GM18520 (cell line): ENCODE measurements around the gene TMEM219.

Source experiments
- ATAC-seq: cut with Tn5 transposase; IDR thresholded peaks from one replicate; pipeline ENCODE4 v1.9.1; 2021; ENCODE audit not compliant: unreplicated experiment

Gene TMEM219

DNA sequence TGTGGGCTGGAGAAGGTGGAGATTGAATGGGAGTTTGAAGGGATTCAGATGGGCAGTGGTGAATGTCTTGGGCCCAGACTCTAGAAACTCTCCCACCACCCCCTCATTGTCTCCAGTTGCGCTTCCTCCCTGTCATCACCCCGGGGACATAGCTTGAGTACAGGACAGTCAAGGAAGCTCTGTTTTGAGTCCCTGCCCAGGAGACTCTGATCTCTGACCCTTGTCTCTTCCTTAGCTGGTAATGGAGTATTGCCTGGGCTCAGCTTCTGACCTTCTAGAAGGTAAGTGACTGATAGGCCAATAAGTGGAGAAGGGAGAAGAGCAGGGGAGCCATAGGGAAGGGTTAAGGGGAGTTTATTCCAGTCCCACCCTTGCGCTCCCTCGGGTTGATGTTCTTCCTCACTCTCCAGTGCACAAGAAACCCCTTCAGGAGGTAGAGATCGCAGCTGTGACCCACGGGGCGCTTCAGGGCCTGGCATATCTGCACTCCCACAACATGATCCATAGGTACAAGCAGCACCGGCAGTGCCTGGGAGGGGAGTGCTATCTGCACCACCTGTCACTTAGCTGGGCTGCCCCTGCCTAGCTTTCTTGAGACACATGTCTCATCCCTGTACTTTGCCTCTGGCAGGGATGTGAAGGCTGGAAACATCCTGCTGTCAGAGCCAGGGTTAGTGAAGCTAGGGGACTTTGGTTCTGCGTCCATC is 16.8 kb downstream of the TMEM219 start:
- ATAC-seq, result no peak

DNA sequence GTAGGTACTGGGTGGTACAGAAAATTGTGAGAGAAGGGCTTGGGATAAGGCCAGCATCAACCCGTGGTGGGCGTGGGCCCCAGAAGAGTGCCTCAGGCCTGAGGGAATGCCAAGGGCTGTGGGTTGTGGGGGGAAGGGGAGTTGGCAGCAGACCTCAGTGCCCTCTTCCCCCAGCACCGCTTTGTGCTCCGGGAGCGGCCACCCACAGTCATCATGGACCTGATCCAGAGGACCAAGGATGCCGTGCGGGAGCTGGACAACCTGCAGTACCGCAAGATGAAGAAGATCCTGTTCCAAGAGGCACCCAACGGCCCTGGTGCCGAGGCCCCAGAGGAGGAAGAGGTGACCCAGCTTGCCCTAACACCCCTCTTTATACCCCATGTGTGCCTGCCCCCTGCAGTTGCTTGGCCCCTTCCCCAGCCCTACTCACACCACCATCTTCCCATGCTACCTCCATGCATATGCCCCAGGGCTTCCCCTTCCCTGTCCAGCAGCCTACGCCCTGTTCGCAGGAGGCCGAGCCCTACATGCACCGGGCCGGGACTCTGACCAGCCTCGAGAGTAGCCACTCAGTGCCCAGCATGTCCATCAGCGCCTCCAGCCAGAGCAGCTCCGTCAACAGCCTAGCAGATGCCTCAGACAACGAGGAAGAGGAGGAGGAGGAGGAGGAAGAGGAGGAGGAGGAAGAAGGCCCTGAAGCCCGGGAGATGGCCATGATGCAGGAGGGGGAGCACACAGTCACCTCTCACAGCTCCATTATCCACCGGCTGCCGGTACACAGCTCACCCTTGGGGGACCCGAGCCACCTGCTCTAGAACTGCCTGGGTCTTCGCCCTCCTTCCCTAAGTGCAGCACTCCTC is 20.9 kb downstream of the TMEM219 start:
- no peak for ATAC-seq

DNA sequence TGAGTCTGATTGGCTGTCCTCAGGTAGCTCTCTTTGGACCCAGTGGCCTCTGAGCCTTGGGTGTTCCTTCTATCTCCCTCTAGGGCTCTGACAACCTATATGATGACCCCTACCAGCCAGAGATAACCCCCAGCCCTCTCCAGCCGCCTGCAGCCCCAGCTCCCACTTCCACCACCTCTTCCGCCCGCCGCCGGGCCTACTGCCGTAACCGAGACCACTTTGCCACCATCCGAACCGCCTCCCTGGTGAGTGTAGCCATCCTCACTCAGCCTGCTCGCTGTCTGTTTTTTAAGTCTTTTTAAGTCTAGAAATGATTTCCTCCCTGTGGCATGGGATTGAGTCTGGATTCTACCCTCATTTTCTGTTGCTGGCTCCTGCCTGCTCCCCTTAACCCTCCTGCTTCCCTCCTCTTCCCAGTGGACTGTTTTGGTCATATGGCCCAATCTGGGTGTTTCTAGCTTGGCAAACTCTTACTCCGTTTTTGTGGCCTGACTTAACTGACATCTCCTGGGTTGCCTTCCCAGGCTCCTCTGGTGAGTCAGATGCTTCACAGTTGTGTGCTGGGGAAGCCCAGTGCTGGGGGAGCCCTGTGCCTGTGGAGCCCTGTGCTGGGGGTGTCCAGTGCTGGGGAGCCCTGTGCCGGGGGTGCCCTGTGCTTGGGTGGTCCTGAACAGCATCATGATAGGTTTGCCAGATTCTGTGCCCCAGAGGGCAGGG is 21.7 kb downstream of the TMEM219 start:
- no peak for ATAC-seq

DNA sequence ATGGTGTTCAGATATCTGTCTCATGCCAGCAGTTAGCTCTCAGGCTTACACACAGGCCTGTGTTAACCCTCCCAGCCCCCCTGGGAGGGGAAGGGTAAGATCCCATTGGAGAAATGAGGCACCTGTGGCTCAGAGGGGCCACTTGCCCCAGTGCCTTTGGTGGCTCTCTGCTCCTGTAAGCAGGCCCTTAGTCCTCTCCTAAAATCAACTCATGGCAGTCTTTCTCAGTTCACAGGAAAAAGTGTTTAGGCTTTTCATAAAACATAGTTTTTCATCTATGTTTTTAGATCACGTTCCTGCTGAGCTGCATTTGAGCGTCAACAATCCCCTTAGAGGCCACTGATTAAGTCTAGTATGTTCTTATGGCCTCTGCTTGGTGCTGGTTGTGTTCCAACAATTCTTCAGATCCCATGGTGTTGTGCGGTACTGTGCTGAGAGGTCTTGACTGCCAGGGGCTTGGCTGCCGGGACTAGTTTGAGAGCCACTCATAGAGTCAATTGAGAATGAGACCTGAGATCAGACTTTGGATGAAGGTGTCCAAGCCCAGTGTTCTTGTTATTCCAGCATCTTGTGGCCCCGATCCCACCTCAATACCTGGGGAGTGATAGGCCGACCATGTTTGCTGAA is 22.4 kb downstream of the TMEM219 start:
- ATAC-seq, result no peak

DNA sequence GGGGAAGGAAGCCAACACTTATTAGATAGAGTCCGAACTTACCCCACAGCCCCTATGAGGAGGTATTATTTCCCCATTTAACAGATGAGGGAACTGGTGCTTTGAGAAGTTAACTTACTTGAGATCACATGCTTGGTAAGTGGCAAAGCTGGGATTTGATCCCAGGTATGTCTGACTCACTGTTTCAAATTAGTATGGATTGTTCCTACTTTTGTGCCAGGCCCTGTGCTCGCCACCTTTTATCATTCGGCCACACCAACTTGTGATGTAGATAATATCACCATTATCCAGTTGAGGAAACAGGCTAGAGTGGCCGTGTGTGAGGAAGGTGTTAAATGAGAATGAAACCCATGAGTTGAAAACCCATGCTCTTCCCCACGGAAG is 22.9 kb downstream of the TMEM219 start:
- no peak for ATAC-seq

DNA sequence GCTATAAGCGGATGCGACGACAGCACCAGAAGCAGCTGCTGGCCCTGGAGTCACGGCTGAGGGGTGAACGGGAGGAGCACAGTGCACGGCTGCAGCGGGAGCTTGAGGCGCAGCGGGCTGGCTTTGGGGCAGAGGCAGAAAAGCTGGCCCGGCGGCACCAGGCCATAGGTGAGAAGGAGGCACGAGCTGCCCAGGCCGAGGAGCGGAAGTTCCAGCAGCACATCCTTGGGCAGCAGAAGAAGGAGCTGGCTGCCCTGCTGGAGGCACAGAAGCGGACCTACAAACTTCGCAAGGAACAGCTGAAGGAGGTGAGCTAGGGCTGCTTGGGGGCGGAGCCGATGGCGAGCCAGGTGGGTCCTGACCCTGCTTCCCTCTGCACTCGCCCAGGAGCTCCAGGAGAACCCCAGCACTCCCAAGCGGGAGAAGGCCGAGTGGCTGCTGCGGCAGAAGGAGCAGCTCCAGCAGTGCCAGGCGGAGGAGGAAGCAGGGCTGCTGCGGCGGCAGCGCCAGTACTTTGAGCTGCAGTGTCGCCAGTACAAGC is 23.5 kb downstream of the TMEM219 start:
- no peak for ATAC-seq

DNA sequence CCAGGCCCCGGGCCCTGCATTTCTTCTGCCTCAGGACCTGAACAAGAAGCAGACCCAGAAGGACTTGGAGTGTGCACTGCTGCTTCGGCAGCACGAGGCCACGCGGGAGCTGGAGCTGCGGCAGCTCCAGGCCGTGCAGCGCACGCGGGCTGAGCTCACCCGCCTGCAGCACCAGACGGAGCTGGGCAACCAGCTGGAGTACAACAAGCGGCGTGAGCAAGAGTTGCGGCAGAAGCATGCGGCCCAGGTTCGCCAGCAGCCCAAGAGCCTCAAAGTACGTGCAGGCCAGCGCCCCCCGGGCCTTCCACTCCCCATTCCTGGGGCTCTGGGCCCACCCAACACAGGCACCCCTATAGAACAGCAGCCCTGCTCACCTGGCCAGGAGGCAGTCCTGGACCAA is 24.4 kb downstream of the TMEM219 start:
- no peak for ATAC-seq

DNA sequence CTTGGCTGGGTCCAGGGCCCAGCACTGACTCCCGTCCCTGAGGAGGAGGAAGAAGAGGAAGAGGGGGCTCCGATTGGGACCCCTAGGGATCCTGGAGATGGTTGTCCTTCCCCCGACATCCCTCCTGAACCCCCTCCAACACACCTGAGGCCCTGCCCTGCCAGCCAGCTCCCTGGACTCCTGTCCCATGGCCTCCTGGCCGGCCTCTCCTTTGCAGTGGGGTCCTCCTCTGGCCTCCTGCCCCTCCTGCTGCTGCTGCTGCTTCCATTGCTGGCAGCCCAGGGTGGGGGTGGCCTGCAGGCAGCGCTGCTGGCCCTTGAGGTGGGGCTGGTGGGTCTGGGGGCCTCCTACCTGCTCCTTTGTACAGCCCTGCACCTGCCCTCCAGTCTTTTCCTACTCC is 25.1 kb downstream of the TMEM219 start:
- no peak for ATAC-seq

DNA sequence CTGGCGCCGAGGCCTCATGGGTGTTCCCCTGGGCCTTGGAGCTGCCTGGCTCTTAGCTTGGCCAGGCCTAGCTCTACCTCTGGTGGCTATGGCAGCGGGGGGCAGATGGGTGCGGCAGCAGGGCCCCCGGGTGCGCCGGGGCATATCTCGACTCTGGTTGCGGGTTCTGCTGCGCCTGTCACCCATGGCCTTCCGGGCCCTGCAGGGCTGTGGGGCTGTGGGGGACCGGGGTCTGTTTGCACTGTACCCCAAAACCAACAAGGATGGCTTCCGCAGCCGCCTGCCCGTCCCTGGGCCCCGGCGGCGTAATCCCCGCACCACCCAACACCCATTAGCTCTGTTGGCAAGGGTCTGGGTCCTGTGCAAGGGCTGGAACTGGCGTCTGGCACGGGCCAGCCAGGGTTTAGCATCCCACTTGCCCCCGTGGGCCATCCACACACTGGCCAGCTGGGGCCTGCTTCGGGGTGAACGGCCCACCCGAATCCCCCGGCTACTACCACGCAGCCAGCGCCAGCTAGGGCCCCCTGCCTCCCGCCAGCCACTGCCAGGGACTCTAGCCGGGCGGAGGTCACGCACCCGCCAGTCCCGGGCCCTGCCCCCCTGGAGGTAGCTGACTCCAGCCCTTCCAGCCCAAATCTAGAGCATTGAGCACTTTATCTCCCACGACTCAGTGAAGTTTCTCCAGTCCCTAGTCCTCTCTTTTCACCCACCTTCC is 25.6 kb downstream of the TMEM219 start:
- ATAC-seq, result no peak

DNA sequence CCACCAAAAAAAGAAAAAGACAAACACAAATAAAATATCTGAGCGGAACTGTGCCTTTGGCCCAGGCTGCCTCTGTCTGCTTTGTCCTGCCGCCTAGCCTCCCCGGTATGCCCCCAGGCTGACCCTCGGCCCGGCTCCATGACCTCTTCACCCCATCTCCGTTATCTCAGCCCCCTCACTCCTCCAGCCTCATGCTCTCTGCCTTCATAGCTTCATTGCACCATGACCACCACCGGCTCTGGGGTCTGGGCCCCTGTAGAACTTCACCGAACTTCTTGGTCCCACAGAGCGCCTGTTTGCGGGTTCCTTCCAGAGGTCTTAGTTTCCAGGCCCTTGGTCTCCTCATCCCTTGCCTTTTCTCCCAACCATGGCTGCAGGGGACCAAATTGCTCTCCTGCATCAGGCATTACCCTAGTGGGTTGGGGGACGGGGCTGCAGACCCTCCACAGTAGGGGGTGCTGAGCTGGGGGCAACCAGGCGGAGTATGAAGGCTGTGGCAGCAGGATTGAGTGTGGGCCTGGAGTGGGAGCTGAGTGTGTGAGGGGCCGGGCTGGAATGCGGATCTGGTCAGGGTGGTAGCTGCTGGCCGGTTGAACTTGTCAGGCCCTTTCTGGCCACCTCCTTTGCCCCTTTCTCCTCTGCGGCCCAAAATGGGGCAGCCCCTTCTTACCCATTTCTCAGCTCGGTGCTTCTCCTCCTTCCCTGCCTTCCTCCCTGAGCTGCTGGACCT is 26.6 kb downstream of the TMEM219 start:
- no peak for ATAC-seq

DNA sequence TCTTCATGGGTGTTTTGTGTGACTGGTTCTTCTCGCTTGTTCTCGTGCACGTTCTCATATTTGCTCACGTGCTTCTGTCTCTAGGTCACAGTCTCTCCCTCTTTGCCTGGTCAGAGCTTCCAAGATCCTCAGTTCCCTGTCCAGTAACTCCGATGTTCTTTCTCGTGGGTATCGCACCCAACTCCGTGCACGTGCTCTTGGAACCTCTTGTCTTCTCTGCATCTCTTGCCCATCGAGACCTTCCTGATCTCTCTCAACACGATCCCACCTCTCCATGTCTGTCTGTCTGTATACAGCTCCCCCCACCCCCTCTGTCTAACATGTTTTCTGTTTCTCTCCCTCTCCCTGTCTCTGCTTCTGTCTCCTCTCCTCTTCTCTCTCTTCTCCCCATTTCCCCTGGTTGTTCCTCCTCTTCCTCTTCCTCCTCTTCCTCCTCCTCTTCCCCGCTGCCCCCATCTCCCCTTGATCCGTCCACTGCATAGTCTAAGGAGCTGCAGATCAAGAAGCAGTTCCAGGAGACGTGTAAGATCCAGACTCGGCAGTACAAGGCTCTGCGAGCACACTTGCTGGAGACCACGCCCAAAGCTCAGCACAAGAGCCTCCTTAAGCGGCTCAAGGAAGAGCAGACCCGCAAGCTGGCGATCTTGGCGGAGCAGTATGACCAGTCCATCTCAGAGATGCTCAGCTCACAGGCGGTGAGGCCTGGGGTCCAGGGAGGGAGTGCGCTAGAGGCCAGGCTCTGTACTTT is 27.4 kb downstream of the TMEM219 start:
- no peak for ATAC-seq

DNA sequence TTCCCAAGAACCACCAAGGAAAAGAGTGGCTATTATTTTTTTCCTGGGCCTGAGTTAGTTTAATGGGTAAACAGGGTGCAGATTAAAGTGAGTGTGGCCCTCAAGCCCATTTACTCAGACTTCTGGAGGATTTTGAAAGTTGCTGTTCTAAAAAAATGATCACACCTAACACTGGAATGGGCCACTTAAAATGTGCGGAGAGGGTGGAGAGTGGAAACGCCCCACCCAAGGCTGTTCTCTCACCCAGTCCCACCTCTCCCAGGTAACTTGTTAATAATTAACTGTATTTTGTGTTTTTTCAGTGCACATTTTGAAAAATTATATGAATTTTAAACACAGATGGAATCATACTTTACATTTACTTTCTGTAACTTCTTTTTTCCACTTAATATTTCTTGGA is 28.2 kb downstream of the TMEM219 start:
- ATAC-seq, result no peak

DNA sequence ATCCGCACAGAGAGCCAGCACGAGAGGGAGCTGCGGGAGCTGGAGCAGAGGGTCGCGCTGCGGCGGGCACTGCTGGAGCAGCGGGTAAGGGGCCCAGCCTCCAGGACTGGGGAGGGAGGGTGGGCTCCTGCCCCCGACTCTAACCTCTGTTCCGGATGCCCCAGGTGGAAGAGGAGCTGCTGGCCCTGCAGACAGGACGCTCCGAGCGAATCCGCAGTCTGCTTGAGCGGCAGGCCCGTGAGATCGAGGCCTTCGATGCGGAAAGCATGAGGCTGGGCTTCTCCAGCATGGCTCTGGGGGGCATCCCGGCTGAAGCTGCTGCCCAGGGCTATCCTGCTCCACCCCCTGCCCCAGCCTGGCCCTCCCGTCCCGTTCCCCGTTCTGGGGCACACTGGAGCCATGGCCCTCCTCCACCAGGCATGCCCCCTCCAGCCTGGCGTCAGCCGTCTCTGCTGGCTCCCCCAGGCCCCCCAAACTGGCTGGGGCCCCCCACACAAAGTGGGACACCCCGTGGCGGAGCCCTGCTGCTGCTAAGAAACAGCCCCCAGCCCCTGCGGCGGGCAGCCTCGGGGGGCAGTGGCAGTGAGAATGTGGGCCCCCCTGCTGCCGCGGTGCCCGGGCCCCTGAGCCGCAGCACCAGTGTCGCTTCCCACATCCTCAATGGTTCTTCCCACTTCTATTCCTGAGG is 29.1 kb downstream of the TMEM219 start:
- no peak for ATAC-seq

DNA sequence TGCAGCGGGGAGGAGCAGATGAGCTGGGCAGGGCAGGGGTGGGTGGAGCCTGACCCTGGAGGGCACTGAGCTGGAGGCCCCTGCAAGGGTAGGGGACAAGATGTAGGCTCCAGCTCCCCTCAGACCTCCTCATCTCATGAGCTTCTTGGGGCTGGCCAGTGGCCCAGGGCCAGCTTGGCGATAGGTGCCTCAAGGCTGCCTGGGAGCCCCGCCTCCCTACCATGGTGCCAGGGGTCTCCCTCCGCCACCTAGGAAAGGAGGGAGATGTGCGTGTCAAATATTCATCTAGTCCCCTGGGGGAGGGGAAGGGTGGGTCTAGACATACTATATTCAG is 29.7 kb downstream of the TMEM219 start:
- no peak for ATAC-seq

DNA sequence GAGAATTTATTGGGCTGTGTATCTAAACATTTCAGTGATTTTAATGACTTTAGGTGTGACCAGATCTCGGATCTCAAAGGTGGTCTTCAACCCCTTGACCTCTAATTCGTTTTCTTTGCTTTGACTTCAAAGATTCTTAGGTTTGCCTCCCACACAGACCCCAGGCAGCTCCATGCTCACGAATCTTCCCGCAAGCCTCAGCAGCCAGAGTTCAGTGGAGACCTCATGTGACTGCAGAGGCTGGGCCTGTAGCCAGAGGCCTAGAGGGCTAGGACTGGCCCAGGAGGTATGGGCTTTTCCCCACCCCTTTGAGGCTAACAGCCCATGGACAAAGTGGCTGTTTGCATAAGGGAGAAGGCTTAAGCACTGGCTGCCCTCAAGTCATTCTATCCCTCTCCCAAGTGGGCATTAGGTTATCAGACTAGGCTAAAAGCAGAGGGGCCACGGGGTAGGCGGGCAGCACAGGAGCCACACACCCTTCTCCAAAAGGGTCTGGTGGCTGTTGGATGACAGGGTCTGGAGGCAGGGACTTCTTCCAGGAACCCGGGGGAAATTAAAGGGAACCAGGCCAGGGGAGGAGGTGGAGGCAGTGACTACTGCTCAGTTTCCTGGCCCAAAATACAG is 30.6 kb downstream of the TMEM219 start:
- no peak for ATAC-seq

DNA sequence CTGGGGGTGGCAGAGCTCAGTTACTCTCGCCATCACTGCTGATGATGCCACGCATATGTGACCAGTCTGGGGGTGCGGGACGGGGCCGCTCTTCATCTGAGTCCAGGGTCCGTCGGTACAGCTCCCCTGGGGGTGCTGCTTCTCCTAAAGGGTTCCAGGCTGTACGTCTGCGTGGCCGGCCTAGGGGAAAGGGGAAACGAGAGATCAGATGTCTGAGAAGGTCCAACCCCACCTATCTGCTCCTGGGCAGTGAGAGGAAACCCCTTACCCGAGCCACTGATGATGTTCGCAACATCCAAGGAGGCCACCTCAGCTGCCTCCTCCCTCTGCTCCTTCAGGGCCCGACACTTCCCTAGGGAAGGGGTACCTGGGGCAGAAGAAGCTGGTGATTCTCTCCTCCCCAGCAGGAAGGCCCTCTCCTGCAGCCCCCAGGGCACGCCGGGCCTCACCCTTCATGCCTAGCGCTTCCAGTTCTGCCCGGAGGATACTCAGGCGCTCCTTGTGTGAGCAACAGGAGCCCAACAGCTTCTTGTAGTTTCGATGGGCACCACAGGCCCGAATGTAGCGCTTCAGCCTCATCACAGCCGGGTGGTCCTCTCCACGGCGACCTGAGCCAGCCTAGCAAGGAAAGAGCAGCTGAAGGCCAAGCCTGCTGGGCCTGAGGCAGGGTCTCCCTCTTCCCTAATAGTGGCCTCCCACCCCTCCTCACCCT is 31.5 kb downstream of the TMEM219 start:
- ATAC-seq, result no peak

DNA sequence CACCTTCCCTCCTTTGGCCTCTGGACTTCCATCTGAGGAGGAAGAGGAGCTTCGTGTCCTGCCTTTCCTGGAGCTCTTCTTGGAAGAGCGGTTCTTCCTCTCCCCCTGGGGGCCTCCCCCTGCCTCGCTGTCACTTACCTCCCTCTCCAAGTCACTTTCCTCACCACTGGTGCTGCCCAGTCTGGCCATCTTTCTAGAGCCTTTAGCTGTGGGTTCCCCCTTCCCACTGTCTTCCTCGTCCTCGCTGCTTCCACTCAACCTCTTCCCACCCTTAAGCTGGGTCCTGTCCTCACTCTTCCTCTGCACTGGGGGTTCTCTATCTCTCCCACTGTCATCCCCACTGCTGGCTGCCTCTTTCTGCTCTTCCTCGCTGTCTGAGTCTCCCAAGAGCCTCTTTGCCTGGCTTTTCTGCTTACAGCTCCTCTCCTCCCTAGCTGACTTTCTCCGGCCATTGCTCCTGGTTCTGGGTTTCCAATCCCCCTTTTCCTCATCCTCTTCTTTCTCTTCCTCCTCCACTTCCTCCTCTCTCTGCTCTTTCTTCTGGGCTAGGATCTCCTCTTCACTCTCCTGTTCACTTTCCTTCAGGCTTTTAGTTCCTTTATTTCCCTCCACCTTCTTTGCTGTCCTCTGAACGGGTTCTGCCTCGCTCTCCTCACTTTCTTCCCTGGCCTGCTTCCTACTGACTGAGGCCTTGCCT is 32.2 kb downstream of the TMEM219 start:
- ATAC-seq, result no peak
